Activated CD4-positive, alpha-beta T cell treated with anti-CD3 and anti-CD28 coated beads, Interleukin-2, amount 10 ng/mL, durations not matched to agents 7 days and 5 days (primary cell): Measurements from ENCODE around the gene ZFHX3. TPM values are rescaled to one million over a fixed set of nuclear protein-coding genes. Genes with fewer than 3 reads are reported as not detected.
A peak's percentile ranks its signal among the peaks of the same experiment; 100 is the strongest.

ENCODE experiments used
- CTCF ChIA-PET: fragments of 350-600 bp; sonication (Branson Sonifier 250); formaldehyde crosslinking; loops from one replicate; lab custom pipeline; 2021; ENCODE audit warnings: antibody characterized with exemption; lab: Charles Lee
- POLR2A ChIA-PET: fragments of 350-600 bp; sonication (Branson Sonifier 250); formaldehyde crosslinking; loops from one replicate; lab custom pipeline; 2021; ENCODE audit warnings: antibody characterized with exemption; lab: Charles Lee
- DNase-seq: peaks from one replicate; pipeline ENCODE4 v3.0.0-alpha.2; 2020
- H3K27ac Mint-ChIP-seq: one replicate; pipeline ENCODE4 v1.8.0; 2021; ENCODE audit warnings: mild to moderate bottlenecking, moderate library complexity, mixed read lengths
- H3K27me3 Mint-ChIP-seq: one replicate; pipeline ENCODE4 v1.8.0; 2021; ENCODE audit warnings: mixed read lengths
- H3K36me3 Mint-ChIP-seq: one replicate; pipeline ENCODE4 v1.8.0; 2021; ENCODE audit warnings: low read depth, mixed read lengths
- H3K4me1 Mint-ChIP-seq: one replicate; pipeline ENCODE4 v1.8.0; 2021; ENCODE audit warnings: mixed read lengths
- H3K4me3 Mint-ChIP-seq: one replicate; pipeline ENCODE4 v1.8.0; 2021; ENCODE audit warnings: mild to moderate bottlenecking, moderate library complexity, mixed read lengths
- H3K9me3 Mint-ChIP-seq: one replicate; pipeline ENCODE4 v1.8.0; 2021; ENCODE audit warnings: mixed read lengths
- total RNA-seq, 2 experiments: library from RNA; stranded (reverse); gene quantifications; one replicate each; pipeline ENCODE4 v1.2.3, GENCODE V29; 2021

ZFHX3 gene
- total RNA-seq, 2 experiments from 2014 or later: 1.5 to 1.6 TPM

DNA sequence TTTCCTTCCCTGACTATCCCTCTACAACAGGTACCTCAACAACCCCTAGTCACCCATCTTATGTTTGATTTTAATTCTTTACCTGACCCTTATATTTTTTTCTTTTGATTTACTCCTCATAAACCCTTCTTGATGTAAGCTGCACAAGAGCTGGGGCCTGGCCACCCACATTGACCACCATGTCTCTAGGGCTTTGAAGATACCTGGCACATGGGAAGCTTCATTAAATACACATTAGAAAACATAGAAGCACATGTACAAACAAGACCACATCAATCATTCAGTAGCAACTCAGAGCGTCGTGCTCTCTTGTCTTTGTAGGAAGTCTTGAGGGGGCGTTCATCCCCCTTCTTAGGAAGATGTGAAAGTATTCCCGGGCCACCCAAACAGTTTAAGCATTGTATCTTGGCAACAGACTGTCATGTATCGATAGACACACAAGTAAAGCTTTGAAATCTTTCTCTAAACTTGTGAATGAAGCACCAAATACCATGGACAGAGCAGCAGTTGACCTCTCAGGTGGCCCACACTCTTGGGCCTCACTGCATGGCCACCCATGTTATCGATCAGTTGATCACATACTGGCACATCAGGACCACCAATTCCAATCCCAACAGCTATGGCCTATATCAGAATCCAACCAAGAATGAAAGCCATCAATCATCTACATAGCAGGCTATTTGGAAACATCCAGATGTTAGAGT lies 183.6 kb downstream of the ZFHX3 start:
- Mint-ChIP-seq H3K4me1 (no peaks in the 10 kb centered on the region), H3K27ac (no peak overlapping the region), H3K36me3 (no peaks in the 10 kb centered on the region), H3K9me3 (no peaks in the 10 kb centered on the region), H3K4me3 (no peak overlapping the region), H3K27me3 (peaks cover 10% of the 10 kb centered on the region)
- POLR2A ChIA-PET: no interaction called here
- CTCF ChIA-PET: no interaction called here
- DNase-seq: no peak

DNA sequence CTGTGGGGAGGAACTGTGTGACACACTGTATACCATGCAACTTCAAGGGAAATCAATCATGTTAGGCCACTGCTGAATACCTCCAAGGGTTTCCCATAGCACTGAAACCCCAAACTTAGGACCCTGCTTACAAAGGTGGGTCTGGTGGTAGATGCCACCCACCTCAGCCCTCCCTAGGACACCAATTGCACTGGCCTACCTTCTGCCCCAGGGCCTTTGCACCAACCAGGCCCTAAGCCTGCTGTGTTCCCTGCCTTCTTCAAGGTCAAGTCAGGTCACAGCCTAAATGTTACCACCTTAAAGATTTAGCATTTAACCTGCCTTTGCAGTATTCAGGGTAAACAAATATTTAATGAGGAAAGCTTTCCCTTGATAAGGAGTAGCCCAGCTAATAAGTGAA lies 185.8 kb downstream of the ZFHX3 start:
- ChIA-PET POLR2A (no interaction called here), CTCF (interaction anchor here (1.1 kb wide), 1 partner anchor 30 kb away, joined by 3 read pairs; no protein-coding TSS in a partner anchor)
- Mint-ChIP-seq H3K4me1 (peaks cover under 1% of the 10 kb centered on the region), H3K27me3 (peaks cover 9% of the 10 kb centered on the region), H3K27ac (no peak overlapping the region), H3K36me3 (no peaks in the 10 kb centered on the region), H3K4me3 (no peak overlapping the region), H3K9me3 (no peaks in the 10 kb centered on the region)
- no peak for DNase-seq

- Mint-ChIP-seq H3K4me3 (no peak overlapping the region), H3K27ac (no peak overlapping the region), H3K36me3 (no peaks in the 10 kb centered on the region), H3K4me1 (peaks cover 7% of the 10 kb centered on the region), H3K9me3 (no peaks in the 10 kb centered on the region), H3K27me3 (peaks cover 5% of the 10 kb centered on the region)
- POLR2A ChIA-PET: no interaction called here
- CTCF ChIA-PET: interaction anchor here (1.1 to 1.7 kb wide), 2 partner anchors 29 kb away, joined by 3 to 5 read pairs; no protein-coding TSS in a partner anchor
- DNase-seq: no peak
These were observed 187.0 kb downstream of the ZFHX3 start for GRCh38 chr16:72860726-72861562.

- POLR2A ChIA-PET: no interaction called here
These were observed 188.3 kb downstream of the ZFHX3 start for GRCh38 chr16:72859581-72859980.

GRCh38 chr16:72858665-72859493 lies 189.0 kb downstream of the ZFHX3 start:
- H3K36me3 Mint-ChIP-seq: no peaks in the 10 kb centered on the region
- no peak for DNase-seq

More at GRCh38 chr16:72859581-72859980, 188.3 kb downstream of the ZFHX3 start:
- H3K4me1 Mint-ChIP-seq: peaks cover 7% of the 10 kb centered on the region
- no peak overlapping the region for H3K4me3 Mint-ChIP-seq
- H3K27ac Mint-ChIP-seq: no peak overlapping the region
- CTCF ChIA-PET: interaction anchor here (1.7 kb wide), 1 partner anchor 27 kb away, joined by 5 read pairs; no protein-coding TSS in a partner anchor
- H3K9me3 Mint-ChIP-seq: no peaks in the 10 kb centered on the region
- peaks cover 4% of the 10 kb centered on the region for H3K27me3 Mint-ChIP-seq
- H3K36me3 Mint-ChIP-seq: no peaks in the 10 kb centered on the region
- DNase-seq: no peak

DNA sequence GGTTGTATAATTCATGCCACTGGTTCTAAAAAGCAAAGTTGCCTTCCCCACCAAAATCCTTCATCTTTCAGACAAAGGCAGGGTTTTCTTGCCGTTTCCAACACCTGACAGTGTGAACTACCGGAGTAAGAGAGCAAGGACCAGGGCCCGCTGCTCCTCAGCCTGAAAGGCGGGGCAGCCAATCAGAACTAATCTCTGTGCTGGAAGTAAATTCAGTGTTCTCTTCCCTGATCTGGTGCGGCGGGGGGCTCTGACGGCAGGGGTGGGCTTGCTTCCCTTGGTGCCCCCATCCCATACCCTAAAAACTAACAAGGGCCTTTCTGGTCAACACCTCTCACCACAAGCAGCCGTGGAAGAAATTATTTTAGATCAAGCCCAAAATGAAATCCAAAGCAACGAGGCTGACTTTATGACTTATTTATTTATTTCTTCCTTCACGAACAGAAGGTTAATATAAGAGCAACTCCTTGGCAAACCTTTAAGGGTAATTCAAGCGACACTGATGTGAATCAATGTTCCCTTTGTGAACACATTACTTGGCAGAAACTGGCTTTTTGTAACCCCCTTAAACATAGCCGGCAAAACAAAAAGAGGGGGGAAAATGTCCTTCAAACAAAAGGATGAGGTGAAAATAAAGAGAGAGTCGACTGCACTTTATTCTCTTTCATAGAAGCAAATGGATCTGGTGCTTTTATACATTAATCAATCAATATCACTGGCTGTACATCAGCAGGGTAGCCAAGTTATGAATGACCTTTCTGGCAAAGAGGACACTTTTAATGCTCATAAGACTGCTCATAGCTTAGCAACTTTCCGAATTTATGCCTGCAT lies 189.9 kb downstream of the ZFHX3 start:
- POLR2A ChIA-PET: no interaction called here
- Mint-ChIP-seq H3K4me1 (peaks cover 17% of the 10 kb centered on the region), H3K27me3 (peaks cover 10% of the 10 kb centered on the region)

More at GRCh38 chr16:72858665-72859493, 189.0 kb downstream of the ZFHX3 start:
- Mint-ChIP-seq H3K27me3 (peaks cover 4% of the 10 kb centered on the region), H3K9me3 (no peaks in the 10 kb centered on the region), H3K4me1 (peaks cover 11% of the 10 kb centered on the region), H3K27ac (no peak overlapping the region), H3K4me3 (no peak overlapping the region)
- POLR2A ChIA-PET: no interaction called here
- CTCF ChIA-PET: interaction anchor here (1.7 kb wide), 1 partner anchor 26 kb away, joined by 5 read pairs; no protein-coding TSS in a partner anchor

DNA sequence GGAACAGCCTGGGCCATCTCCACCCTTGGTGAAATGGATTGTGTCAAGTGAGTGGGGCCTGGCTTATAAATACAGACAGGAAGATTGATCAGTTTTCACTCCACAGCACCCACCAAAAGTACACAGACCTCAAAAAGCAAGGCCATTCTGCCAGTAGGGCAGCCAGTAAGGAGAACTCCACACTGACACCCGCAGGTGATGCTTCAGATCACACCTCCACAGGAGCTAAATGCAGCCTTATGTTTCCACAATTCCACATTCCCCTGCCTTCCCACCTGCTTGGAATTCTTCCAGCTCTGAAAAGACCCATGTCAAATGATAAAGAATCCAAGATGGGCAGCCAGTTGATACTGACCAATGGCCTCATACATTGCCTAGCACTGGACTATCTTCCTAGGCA lies 191.1 kb downstream of the ZFHX3 start:
- CTCF ChIA-PET: no interaction called here
- Mint-ChIP-seq H3K36me3 (no peaks in the 10 kb centered on the region), H3K4me1 (peaks cover 17% of the 10 kb centered on the region), H3K27me3 (peaks cover 19% of the 10 kb centered on the region), H3K4me3 (no peak overlapping the region), H3K27ac (no peak overlapping the region), H3K9me3 (peaks cover 3% of the 10 kb centered on the region)
- peak; percentile 20 for DNase-seq
- POLR2A ChIA-PET: no interaction called here

More for the DNA sequence above, 189.9 kb downstream of the ZFHX3 start:
- H3K4me3 Mint-ChIP-seq: no peak overlapping the region
- no peak for DNase-seq
- no peaks in the 10 kb centered on the region for H3K36me3 Mint-ChIP-seq
- CTCF ChIA-PET: no interaction called here
- no peak overlapping the region for H3K27ac Mint-ChIP-seq
- H3K9me3 Mint-ChIP-seq: no peaks in the 10 kb centered on the region

GRCh38 chr16:72854267-72854959 lies 193.5 kb downstream of the ZFHX3 start:
- Mint-ChIP-seq H3K27ac (no peak overlapping the region), H3K9me3 (peaks cover 3% of the 10 kb centered on the region), H3K36me3 (no peaks in the 10 kb centered on the region), H3K4me1 (peaks cover 17% of the 10 kb centered on the region), H3K4me3 (no peak overlapping the region), H3K27me3 (peaks cover 19% of the 10 kb centered on the region)
- no peak for DNase-seq
- ChIA-PET CTCF (no interaction called here), POLR2A (no interaction called here)

DNA sequence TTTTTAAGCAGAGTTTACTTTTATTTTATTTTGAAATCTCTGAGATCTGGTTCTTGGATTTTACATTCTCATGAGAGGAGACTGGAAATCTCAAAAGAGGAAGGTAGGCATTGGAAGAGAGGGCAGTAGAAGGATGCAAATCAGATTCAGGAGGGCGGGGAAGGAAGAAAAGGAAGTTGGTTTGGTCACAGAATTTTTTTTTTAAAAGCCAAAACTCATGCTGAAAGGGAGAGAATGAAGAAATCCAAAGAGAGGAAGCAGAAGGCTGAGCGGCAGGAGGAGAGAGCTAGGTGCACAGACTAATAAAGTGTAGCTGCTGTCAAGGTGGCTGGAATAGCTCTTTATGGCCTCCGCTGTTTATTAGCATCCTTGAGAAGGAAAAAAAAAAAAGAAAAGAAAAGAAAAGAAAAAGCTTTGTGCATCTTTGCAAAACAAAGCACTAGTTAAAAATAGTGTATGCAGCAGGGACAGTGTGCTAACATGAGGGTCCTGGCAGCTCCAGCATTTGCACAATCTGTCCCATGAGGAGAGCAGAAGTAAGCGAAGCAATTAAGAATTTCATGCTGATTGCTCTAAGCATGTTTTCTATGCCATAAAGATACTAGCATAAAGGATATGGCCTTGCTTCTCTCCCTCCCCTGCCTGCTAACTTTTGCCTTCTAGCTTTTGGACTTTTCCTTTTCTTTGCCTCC lies 194.2 kb downstream of the ZFHX3 start:
- POLR2A ChIA-PET: no interaction called here
- H3K27me3 Mint-ChIP-seq: peaks cover 14% of the 10 kb centered on the region
- no peaks in the 10 kb centered on the region for H3K36me3 Mint-ChIP-seq
- H3K4me3 Mint-ChIP-seq: no peak overlapping the region
- DNase-seq: no peak
- peaks cover 3% of the 10 kb centered on the region for H3K9me3 Mint-ChIP-seq
- no peak overlapping the region for H3K27ac Mint-ChIP-seq
- H3K4me1 Mint-ChIP-seq: peaks cover 17% of the 10 kb centered on the region
- CTCF ChIA-PET: no interaction called here

DNA sequence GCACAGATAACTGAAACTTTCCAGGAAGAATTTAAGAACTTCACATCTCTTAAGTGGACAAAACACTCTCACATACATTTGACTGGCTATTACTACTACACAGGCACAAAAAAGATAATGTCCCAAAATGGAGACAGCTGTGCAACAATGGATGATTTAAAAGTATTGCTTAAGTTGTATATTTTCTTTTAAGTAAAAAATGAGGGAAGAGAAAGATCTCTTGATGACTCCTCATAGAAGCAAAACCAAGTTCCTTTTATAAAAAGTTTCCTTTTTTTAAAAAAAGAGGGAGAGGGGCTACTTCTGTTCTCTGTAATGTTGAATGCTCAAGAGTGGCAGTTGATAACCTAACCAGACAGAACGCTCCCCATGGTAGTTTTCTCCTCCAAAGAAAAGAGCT lies 195.5 kb downstream of the ZFHX3 start:
- Mint-ChIP-seq H3K36me3 (no peaks in the 10 kb centered on the region), H3K27ac (no peak overlapping the region), H3K4me3 (no peak overlapping the region), H3K9me3 (peaks cover 3% of the 10 kb centered on the region), H3K4me1 (peaks cover 17% of the 10 kb centered on the region), H3K27me3 (peaks cover 14% of the 10 kb centered on the region)
- DNase-seq: no peak
- POLR2A ChIA-PET: no interaction called here
- CTCF ChIA-PET: no interaction called here

- H3K4me3 Mint-ChIP-seq: no peak overlapping the region
- H3K9me3 Mint-ChIP-seq: peaks cover 3% of the 10 kb centered on the region
- H3K4me1 Mint-ChIP-seq: peaks cover 13% of the 10 kb centered on the region
- H3K36me3 Mint-ChIP-seq: no peaks in the 10 kb centered on the region
- peaks cover 14% of the 10 kb centered on the region for H3K27me3 Mint-ChIP-seq
- CTCF ChIA-PET: no interaction called here
- POLR2A ChIA-PET: no interaction called here
- no peak overlapping the region for H3K27ac Mint-ChIP-seq
- no peak for DNase-seq
These were observed 197.1 kb downstream of the ZFHX3 start for GRCh38 chr16:72850853-72851252.
